Endothelial cell of umbilical vein (primary cell): ENCODE results near the gene GLUD1. TPM values are rescaled to one million over a fixed set of nuclear protein-coding genes. Genes with fewer than 3 reads are reported as not detected.
"Not testable (repeated sequence)": the region's sequence is repeated elsewhere in the genome, so short reads cannot be mapped to it uniquely, and the experiment has no call there.

Experiments used
- BruUV-seq: library from RNA; stranded (reverse); fragments of 400-500 nt; replicated peaks from 2 replicates; lab custom pipeline; 2021; lab: Mats Ljungman, UMichigan
- CTCF ChIA-PET: fragments of 300-600, 350-600 bp; sonication (Branson Sonifier 250); formaldehyde crosslinking; loops from one replicate; lab custom pipeline; 2021; ENCODE audit warnings: antibody characterized with exemption, inconsistent platforms; lab: Charles Lee
- POLR2A ChIA-PET: fragments of 300-600, 350-600 bp; sonication (Branson Sonifier 250); formaldehyde crosslinking; loops from one replicate; lab custom pipeline; 2021; ENCODE audit warnings: antibody characterized with exemption, inconsistent platforms; lab: Charles Lee
- DNase-seq: peaks from one replicate; pipeline ENCODE4 v3.0.0-alpha.2; 2011; ENCODE audit warnings: low read depth, low spot score
- FAIRE-seq: peaks from 2 replicates; lab custom pipeline; 2011; peaks lifted over from hg19 to GRCh38; lab: Jason Lieb, UNC
- H2AFZ ChIP-seq: 2 replicates; pipeline ENCODE4 v1.6.0; 2012; ENCODE audit warnings: low read depth, low read length, control low read depth, inconsistent platforms
- H3K27ac ChIP-seq: 2 replicates; pipeline ENCODE4 v1.5.1; 2011; ENCODE audit warnings: low read depth, mild to moderate bottlenecking, control low read depth, low read length, moderate library complexity; ENCODE audit not compliant: insufficient read depth
- H3K27me3 ChIP-seq, 2 experiments: 2 replicates each; pipeline versions ENCODE4 v1.6.0 to v1.6.1; 2011; ENCODE audit warnings: low read length in 2 of 2, mixed read lengths in 1 of 2; ENCODE audit not compliant: control insufficient read depth in 2 of 2, insufficient read depth in 2 of 2
- H3K36me3 ChIP-seq, 2 experiments: 2 replicates in 1 of 2; 3 replicates in 1 of 2; pipeline ENCODE4 v1.5.1; 2011; ENCODE audit warnings: low read length in 2 of 2, mild to moderate bottlenecking in 1 of 2, moderate library complexity in 1 of 2; ENCODE audit not compliant: control insufficient read depth in 2 of 2, insufficient read depth in 2 of 2; ENCODE audit errors: extremely low read depth in 1 of 2
- H3K4me1 ChIP-seq: 3 replicates; pipeline ENCODE4 v1.5.1; 2011; ENCODE audit warnings: mild to moderate bottlenecking, low read length; ENCODE audit not compliant: control insufficient read depth, insufficient read depth; ENCODE audit errors: extremely low read depth
- H3K4me2 ChIP-seq: 2 replicates; pipeline ENCODE4 v1.6.1; 2011; ENCODE audit warnings: low read length, control low read depth, mixed read lengths; ENCODE audit not compliant: insufficient read depth
- H3K4me3 ChIP-seq, 3 experiments: fragments of 200-600 bp in 1 of 3; sonication (generic), shearing (Covaris generic) in 1 of 3; replicated peaks in 1 of 3; 2 replicates each; pipeline ENCODE4 v1.5.1; 2011 to 2016; ENCODE audit warnings: control low read depth in 3 of 3, low read length in 3 of 3, mild to moderate bottlenecking in 2 of 3, inconsistent platforms in 1 of 3, low read depth in 1 of 3, moderate library complexity in 1 of 3; ENCODE audit not compliant: insufficient read depth in 1 of 3
- H3K79me2 ChIP-seq: 2 replicates; pipeline ENCODE4 v1.6.0; 2012; ENCODE audit warnings: low read length, inconsistent platforms; ENCODE audit not compliant: control insufficient read depth, insufficient read depth
- H3K9ac ChIP-seq: replicated peaks from 2 replicates; pipeline ENCODE3; 2011; ENCODE audit warnings: low read length, control low read depth; ENCODE audit not compliant: insufficient read depth; ENCODE audit errors: extremely low read depth
- H3K9me1 ChIP-seq: replicated peaks from 3 replicates; pipeline ENCODE4 v1.6.0; 2011; ENCODE audit warnings: mild to moderate bottlenecking, low read length; ENCODE audit not compliant: control insufficient read depth, insufficient read depth; ENCODE audit errors: extremely low read depth
- H3K9me3 ChIP-seq: replicated peaks from 2 replicates; pipeline ENCODE4 v1.5.1; 2012; ENCODE audit warnings: low read length, inconsistent platforms; ENCODE audit not compliant: control insufficient read depth, insufficient read depth
- H4K20me1 ChIP-seq: replicated peaks from 2 replicates; pipeline ENCODE3; 2011; ENCODE audit warnings: mild to moderate bottlenecking, low read length; ENCODE audit not compliant: control insufficient read depth, insufficient read depth; ENCODE audit errors: extremely low read depth
- dilution Hi-C: fragments of 300-500 bp; cut with MboI; formaldehyde crosslinking; loops from one replicate; pipeline ENCODE4 v1.15.0; 2019; ENCODE audit warnings: low sequenced_read_pairs; ENCODE audit not compliant: extremely low pct_ligation_motif_present
- intact Hi-C: fragments of 100-400 bp; cut with micrococcal nuclease; formaldehyde crosslinking; loops from one replicate; pipeline ENCODE4 v1.10.0; 2022
- polyA plus RNA-seq, 4 experiments: library from polyadenylated mRNA; depleted of rRNA in 3 of 4; stranded (reverse) in 3 of 4; unstranded in 1 of 4; fragments of >200 nt; gene quantifications; 2 replicates each; pipeline versions ENCODE4 v1.2.1 to v1.2.3, GENCODE V29; 2011 to 2012; ENCODE audit warnings: missing spikeins in 1 of 4
- total RNA-seq: library from RNA; stranded (reverse); gene quantifications from 2 replicates; pipeline ENCODE4 v1.2.3, GENCODE V29; 2021

GLUD1 gene
- total and polyA plus RNA-seq, 2 donors (not counting 3 experiments of a cell fraction or from before 2014, with no cell fraction given), result 41.9 to 94.7 TPM

DNA sequence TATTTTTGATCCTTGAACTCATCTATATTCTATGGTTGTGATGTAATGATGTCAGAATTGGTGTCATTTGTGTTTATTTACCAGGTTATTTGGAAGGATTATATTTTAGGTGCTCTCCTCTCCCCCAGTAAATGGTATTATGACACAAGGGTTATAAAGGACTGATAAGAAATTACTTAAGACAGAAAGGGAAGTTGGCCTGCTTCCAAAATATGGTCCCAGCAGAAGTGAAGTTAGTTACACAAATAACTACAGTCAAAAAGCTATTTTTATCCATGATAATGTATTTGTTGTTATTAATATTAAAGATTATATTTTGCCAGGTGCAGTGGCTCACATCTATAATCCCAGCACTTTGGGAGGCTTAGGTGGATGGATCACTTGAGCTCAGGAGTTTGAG is 37.5 kb upstream of the GLUD1 start:
- H3K9me1 ChIP-seq, FAIRE-seq, H2AFZ ChIP-seq, H3K9me3 ChIP-seq, H3K9ac ChIP-seq, dilution Hi-C loops, H3K27me3 ChIP-seq, H3K4me3 ChIP-seq, intact Hi-C loops, H4K20me1 ChIP-seq, H3K79me2 ChIP-seq, POLR2A ChIA-PET, H3K36me3 ChIP-seq, H3K27ac ChIP-seq, H3K4me1 ChIP-seq, BruUV-seq, H3K4me2 ChIP-seq, CTCF ChIA-PET: not testable (repeated sequence)
- DNase-seq, result peak; percentile 33

DNA sequence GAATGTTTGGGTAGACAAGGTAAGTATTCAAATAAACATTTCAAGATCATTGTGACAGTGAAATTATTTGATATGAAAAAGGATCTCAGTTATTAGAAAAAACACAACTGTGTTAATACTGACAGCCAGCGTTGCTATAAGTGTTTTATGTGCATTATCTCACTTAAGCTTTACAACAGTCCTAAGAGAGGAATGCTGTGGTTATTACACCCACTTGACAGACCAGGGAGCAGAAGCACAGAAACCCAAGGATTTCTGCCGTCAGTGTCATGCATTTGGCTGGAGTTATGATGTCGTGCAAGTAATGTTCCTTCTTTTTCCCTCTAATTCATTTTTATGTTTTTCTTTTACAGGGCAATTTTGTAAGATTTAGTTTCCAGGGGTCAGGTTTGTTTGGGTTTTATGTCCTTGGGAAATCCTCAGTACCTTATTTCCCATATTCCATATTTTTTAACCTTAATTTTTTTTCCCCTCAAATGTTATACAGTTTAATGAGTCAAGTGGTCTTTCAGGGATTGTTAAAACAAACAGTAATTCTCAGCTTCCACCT is 33.0 kb upstream of the GLUD1 start:
- intact Hi-C loops, DNase-seq, H3K79me2 ChIP-seq, H2AFZ ChIP-seq, CTCF ChIA-PET, BruUV-seq, H3K4me1 ChIP-seq, H3K9ac ChIP-seq, H3K4me3 ChIP-seq, H3K9me3 ChIP-seq, H3K36me3 ChIP-seq, H3K27ac ChIP-seq, H4K20me1 ChIP-seq, POLR2A ChIA-PET, H3K27me3 ChIP-seq, FAIRE-seq, H3K4me2 ChIP-seq, H3K9me1 ChIP-seq, dilution Hi-C loops: not testable (repeated sequence)

DNA sequence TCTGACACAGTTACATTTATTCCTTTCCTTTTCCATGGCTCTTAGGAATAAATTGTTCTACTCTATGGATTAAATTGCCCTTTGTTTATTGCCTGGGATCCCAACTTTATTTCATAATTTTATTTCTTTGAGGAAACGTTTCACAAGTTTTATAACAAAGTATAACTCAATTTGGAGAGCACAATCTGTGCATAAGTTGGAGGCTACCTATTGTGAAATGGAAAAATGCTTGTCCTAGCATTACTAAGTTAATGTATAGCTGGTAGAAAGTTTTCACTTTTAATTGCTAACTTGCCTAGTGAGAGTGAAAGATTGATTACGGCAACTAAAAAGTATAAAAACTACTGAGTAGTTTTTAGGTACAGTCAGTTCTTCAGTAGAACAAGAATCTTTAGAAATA is 32.4 kb upstream of the GLUD1 start:
- intact Hi-C loops, CTCF ChIA-PET, H3K79me2 ChIP-seq, dilution Hi-C loops, H3K36me3 ChIP-seq, BruUV-seq, H3K27me3 ChIP-seq, H4K20me1 ChIP-seq, POLR2A ChIA-PET, H2AFZ ChIP-seq, H3K4me1 ChIP-seq, DNase-seq, H3K27ac ChIP-seq, H3K4me3 ChIP-seq, H3K4me2 ChIP-seq, H3K9ac ChIP-seq, H3K9me3 ChIP-seq, FAIRE-seq, H3K9me1 ChIP-seq: not testable (repeated sequence)

DNA sequence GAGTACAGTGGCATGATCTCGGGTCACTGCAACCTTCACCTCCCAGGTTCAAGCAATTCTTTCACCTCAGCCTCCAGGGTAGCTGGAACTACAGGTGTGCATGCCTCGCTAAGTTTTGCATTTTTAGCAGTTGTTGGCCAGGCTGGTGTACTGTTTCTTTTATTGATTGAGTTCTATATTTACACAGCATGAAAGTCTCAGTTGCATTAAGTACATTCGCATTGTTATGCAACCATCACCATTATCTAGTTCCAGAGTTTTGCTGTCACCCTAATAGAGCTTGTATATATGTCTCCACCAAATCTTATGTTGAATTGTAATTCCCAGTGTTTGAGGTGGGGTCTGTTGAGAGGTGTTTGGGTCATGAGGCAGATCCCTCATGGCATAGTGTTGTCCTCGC is 28.7 kb upstream of the GLUD1 start:
- DNase-seq, BruUV-seq, H3K4me1 ChIP-seq, H3K27ac ChIP-seq, CTCF ChIA-PET, H3K9me3 ChIP-seq, H3K4me3 ChIP-seq, FAIRE-seq, H3K79me2 ChIP-seq, H2AFZ ChIP-seq, H3K36me3 ChIP-seq, H4K20me1 ChIP-seq, H3K9me1 ChIP-seq, POLR2A ChIA-PET, dilution Hi-C loops, H3K9ac ChIP-seq, H3K4me2 ChIP-seq, intact Hi-C loops, H3K27me3 ChIP-seq: not testable (repeated sequence)
